Brain microvascular endothelial cell (primary cell): Measurements from ENCODE around the gene NCKIPSD.

ENCODE experiments used
- DNase-seq: peaks from one replicate; pipeline ENCODE4 v3.0.0-alpha.2; 2020
- H3K27ac ChIP-seq: fragments of 250-450 bp; sonication (Bioruptor Pico); 2 replicates; pipeline ENCODE4 v1.5.1; 2020; ENCODE audit warnings: mild to moderate bottlenecking, moderate library complexity
- H3K27me3 ChIP-seq: fragments of 250-450 bp; sonication (Bioruptor Pico); replicated peaks from 2 replicates; pipeline ENCODE4 v1.5.1; 2020; ENCODE audit warnings: mild to moderate bottlenecking
- H3K36me3 ChIP-seq: fragments of 250-450 bp; sonication (Bioruptor Pico); replicated peaks from 2 replicates; pipeline ENCODE4 v1.5.1; 2020; ENCODE audit warnings: mild to moderate bottlenecking
- H3K4me3 ChIP-seq: 2 replicates; pipeline ENCODE4 v1.5.1; 2011; ENCODE audit warnings: low read depth, mild to moderate bottlenecking, control low read depth, low read length, moderate library complexity
- in situ Hi-C: cut with HindIII; loops from 2 replicates; pipeline ENCODE4 v1.10.0; 2017; ENCODE audit warnings: low sequenced_read_pairs, low pct_ligation_motif_present
- TF ChIP-seq, protein P1 (sequence below): IDR thresholded peaks from 2 replicates; pipeline ENCODE4 v1.5.1; 2011; ENCODE audit warnings: low read depth, mild to moderate bottlenecking, moderate library complexity, low read length, control low read depth, inconsistent platforms; ENCODE audit errors: missing control alignments

Gene NCKIPSD

DNA sequence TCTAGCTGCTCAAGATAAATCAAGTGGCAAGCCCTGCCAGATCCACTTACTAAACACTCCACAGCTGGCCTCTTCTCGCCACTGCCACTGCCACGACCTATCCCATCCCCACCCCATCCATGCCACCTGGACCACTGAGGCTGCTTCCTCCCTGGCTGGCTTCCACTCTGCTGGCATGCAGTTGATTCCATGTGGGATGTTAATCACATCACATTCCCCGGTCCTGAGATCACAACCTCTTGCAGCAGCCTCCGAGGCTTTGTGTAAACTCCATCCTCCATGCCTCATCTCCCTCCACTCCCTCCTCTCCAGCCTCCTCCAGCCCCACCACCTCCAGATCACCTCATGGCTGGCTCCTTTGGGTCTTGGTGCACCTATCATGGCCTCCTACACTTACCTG, 7.7 kb downstream of the NCKIPSD start:
- Histone ChIP-seq H3K27ac (no peak overlapping the region), H3K27me3 (no peaks in the 10 kb centered on the region), H3K36me3 (peaks cover 26% of the 10 kb centered on the region), H3K4me3 (no peak overlapping the region)
- no peak for DNase-seq
- TF ChIP-seq, protein P1, sequence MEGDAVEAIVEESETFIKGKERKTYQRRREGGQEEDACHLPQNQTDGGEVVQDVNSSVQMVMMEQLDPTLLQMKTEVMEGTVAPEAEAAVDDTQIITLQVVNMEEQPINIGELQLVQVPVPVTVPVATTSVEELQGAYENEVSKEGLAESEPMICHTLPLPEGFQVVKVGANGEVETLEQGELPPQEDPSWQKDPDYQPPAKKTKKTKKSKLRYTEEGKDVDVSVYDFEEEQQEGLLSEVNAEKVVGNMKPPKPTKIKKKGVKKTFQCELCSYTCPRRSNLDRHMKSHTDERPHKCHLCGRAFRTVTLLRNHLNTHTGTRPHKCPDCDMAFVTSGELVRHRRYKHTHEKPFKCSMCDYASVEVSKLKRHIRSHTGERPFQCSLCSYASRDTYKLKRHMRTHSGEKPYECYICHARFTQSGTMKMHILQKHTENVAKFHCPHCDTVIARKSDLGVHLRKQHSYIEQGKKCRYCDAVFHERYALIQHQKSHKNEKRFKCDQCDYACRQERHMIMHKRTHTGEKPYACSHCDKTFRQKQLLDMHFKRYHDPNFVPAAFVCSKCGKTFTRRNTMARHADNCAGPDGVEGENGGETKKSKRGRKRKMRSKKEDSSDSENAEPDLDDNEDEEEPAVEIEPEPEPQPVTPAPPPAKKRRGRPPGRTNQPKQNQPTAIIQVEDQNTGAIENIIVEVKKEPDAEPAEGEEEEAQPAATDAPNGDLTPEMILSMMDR = no peak
- in situ Hi-C loops = no loop called here

DNA sequence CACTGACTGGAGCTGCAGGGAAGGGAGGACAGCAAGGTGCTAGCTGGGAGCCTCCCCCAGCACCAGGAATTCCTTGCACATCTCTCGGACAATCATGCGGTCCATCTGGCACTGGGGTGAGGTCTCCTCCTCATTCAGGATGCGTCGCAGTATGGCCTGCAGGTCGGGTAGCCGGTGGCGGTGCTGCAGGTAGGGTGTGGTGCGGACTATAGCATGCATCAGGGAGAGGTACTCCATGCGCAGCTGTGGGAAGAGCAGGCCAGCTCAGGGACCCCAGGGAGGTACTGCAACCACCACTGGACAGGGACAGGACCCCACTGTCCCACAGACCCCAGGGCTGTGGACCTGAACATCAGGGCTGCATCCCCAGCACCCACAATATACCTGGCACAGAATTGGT, 11.2 kb downstream of the NCKIPSD start:
- in situ Hi-C loops = no loop called here
- no peak overlapping the region for H3K4me3 ChIP-seq
- TF ChIP-seq, protein P1 = no peak
- no peak overlapping the region for H3K27ac ChIP-seq
- no peaks in the 10 kb centered on the region for H3K27me3 ChIP-seq
- DNase-seq = no peak
- H3K36me3 ChIP-seq = peaks cover 12% of the 10 kb centered on the region

DNA sequence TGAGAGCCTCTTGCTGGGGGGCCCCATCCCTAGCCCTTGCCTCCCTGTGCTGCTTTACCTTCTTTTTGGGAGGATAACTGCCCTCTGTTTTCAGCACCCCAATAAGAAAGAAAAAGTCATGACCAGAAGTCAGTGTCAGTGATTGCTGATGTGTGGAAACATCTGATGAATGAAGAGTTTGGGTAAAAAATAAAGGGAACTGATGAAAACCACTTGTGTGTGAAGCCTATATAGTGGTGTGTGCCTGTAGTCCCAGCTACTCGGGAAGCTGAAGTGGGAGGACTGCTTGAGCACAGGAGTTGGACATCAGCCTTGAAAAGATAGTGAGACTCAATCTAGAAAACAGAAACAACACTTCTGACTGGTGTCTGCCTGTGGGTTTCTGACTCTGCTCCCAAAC, 13.2 kb downstream of the NCKIPSD start:
- H3K27ac ChIP-seq = no peak overlapping the region
- TF ChIP-seq, protein P1 = no peak
- no peaks in the 10 kb centered on the region for H3K36me3 ChIP-seq
- no peak for DNase-seq
- in situ Hi-C loops = no loop called here
- no peak overlapping the region for H3K4me3 ChIP-seq
- no peaks in the 10 kb centered on the region for H3K27me3 ChIP-seq

DNA sequence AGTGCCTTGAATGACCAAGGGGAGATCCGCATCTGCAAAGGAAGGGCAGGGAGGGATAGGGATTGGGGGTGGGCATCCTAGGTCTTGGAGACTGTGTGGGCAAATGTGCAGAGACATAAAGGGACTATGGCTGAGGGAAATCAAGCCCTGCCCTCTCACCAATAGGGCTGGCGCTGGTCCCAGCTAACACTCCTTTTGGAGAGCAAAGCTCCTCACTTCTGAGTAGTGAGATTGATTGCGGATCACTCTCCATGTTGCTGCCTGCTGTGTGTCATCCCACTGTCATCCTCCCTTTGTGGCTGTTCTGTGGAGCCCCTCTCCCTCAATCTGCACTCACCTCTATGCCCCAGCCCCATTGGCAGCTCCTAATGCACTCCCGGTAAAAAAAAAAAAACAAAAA, 20.8 kb downstream of the NCKIPSD start:
- Histone ChIP-seq H3K27me3 (no peaks in the 10 kb centered on the region), H3K4me3 (no peak overlapping the region), H3K36me3 (no peaks in the 10 kb centered on the region), H3K27ac (no peak overlapping the region)
- TF ChIP-seq, protein P1 = no peak
- in situ Hi-C loops = no loop called here
- no peak for DNase-seq

DNA sequence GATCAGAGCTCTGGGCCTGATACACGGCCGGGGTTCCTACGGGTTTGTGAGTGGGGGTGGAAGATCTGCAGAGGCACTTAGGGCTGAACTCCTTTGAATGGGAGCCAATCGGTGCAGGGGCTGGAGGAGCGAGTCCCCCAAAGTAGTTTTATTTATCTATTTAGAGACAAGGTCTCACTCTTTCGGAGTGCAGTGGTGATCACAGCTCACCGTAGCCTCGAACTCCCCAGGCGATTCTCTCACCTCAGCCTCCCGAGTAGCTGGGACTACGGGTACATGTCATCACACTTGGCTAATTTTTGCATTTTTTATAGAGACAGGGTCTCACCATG, 21.4 kb downstream of the NCKIPSD start:
- no peak for DNase-seq
- in situ Hi-C loops = no loop called here
- no peak overlapping the region for H3K4me3 ChIP-seq
- H3K36me3 ChIP-seq = no peaks in the 10 kb centered on the region
- H3K27ac ChIP-seq = no peak overlapping the region
- TF ChIP-seq, protein P1 = no peak
- H3K27me3 ChIP-seq = no peaks in the 10 kb centered on the region

DNA sequence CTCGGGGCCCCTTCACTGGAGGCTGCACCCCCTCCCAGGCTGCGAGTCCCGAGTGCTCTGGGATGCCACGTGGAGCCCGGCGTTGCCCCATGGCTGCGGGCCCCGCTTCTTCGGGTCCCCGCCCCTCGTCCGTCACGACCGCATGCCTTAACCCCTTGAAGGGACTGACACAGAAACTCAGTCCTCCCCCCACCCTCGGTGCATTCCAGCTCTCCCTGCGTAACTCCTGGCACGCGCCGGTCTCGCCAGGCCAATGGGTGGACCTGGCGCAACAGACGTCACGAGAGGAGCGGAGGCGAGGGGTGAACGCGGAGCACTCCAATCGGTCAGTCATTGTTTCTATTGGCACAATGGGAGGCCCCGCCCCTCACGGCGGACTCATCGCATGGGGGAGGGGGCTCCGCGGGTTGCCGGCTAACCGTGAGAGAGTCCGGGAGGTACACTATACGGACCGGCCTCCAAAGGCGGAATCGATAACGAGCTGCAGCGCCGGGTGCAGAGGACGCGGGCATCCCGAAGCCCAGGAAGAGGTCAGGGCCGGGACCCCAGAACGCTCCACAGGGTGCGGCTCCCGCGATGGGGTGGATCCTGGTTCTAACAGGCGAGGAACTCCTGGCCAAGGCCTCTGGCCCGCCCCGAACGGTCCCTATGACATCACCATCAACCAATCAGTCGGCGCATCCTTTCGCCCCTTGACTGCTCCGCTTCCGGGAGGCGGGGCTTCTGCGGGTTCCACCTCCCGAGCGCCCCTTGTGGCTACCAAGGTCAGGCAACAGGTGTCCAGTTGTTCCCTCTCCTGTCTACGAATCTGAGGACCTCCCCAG, 22.0 kb downstream of the NCKIPSD start:
- TF ChIP-seq, protein P1 = peak; percentile 83
- Histone ChIP-seq H3K27me3 (no peaks in the 10 kb centered on the region), H3K4me3 (peak overlapping the region; percentile 64), H3K27ac (peak overlapping the region; percentile 87), H3K36me3 (no peaks in the 10 kb centered on the region)
- in situ Hi-C loops = no loop called here
- DNase-seq = peak; percentile 96
